GM19468 (cell line): ENCODE data around the gene GOLGA6L4.
A peak's percentile ranks its signal among the peaks of the same experiment; 100 is the strongest.
"Not testable (repeated sequence)": the region's sequence is repeated elsewhere in the genome, so short reads cannot be mapped to it uniquely, and the experiment has no call there.

ENCODE experiments used
- ATAC-seq: cut with Tn5 transposase; IDR thresholded peaks from one replicate; pipeline ENCODE4 v1.9.1; 2021; ENCODE audit warnings: mild to moderate bottlenecking, moderate library complexity, moderate number of reproducible peaks; ENCODE audit not compliant: unreplicated experiment; ENCODE audit errors: extremely low read depth

The GOLGA6L4 gene

GRCh38 chr15:84235573-84235972, at the start of gene GOLGA6L4:
Gene GOLGA6L4 (plus strand): TSS chr15:84235773. CDS start chr15:84235835, 62 bp downstream.
- not testable (repeated sequence) for ATAC-seq

- not testable (repeated sequence) for ATAC-seq
Measured at GRCh38 chr15:84192982-84193381, 42.6 kb upstream of the GOLGA6L4 start.

- peak; percentile 92 for ATAC-seq
Measured at GRCh38 chr15:84195603-84196002, 40.0 kb upstream of the GOLGA6L4 start.

GRCh38 chr15:84196530-84197188, 38.9 kb upstream of the GOLGA6L4 start:
- not testable (repeated sequence) for ATAC-seq

- ATAC-seq, result not testable (repeated sequence)
Measured at GRCh38 chr15:84199865-84200264, 35.7 kb upstream of the GOLGA6L4 start.

- ATAC-seq, result not testable (repeated sequence)
Measured at GRCh38 chr15:84246441-84246840, 10.9 kb downstream of the GOLGA6L4 start.
